ENCODE data around the gene IQSEC1. TPM values are rescaled to one million over a fixed set of nuclear protein-coding genes. Genes with fewer than 3 reads are reported as not detected.

Gene IQSEC1
- total RNA-seq, 2 experiments from 2014 or later: 20.1 to 22.2 TPM

DNA sequence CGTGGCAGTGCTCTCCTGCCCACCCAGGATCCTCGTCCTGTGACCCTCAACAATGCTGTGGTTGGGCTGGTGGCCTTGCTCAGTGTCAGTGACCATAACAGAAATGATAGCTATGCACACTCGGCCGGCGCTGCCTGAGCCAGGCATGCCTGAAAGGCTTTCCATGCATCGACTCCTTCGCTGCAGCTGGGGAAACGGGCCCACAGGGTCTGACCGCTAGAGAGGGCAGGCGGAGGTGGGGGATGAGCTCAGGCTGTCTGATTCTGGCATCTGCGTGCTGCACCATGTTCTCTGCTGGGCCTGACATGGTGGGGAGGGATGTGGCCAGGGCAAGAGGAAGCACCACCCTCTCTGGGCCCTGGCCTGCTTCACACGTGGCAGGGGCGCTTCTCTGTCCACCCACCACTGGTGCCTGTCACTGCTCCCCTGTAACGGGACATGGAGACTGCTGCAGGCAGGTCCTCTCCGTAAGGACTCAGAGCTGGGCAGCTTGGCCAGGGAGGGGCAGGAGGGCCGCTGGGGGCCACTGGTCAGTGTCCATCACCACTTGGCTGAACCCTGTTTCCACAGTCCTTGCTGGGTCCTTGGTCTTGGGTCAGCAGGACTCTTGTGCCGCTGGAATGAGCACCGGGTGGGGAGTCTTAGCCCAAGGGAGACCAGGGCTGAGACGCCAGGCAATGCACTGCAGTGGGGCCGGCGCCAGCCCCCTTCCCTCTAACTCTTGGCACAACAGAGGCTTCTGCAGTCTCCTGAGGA is 167.7 kb downstream of the IQSEC1 start:
- H3K36me3 Mint-ChIP-seq: peaks cover 4% of the 10 kb centered on the region
- no peak overlapping the region for H3K27ac Mint-ChIP-seq

DNA sequence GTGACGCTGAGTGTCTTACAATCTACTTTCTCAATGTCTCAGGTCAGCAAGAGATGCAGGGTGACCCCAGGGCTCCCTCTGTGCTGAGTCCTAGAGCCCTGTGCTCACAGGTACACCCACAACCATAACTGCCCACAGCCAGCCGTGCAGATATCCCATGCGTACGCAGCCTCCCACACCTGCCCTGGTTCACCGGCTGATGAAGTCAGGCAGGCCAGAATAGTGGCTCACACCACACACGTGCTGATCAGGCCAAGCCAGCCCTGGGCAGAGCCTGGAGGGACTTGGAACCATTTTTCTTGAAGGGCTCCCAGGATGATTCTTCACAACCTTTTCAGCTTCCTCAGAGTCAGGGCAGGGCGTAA is 168.3 kb downstream of the IQSEC1 start:
- Mint-ChIP-seq H3K27ac (no peak overlapping the region), H3K9me3 (no peaks in the 10 kb centered on the region), H3K4me1 (no peaks in the 10 kb centered on the region), H3K27me3 (no peaks in the 10 kb centered on the region), H3K36me3 (peaks cover 4% of the 10 kb centered on the region), H3K4me3 (no peak overlapping the region)
- DNase-seq: no peak

More for the DNA sequence above, 167.7 kb downstream of the IQSEC1 start:
- Mint-ChIP-seq H3K9me3 (no peaks in the 10 kb centered on the region), H3K27me3 (no peaks in the 10 kb centered on the region), H3K4me1 (no peaks in the 10 kb centered on the region), H3K4me3 (no peak overlapping the region)
- no peak for DNase-seq

DNA sequence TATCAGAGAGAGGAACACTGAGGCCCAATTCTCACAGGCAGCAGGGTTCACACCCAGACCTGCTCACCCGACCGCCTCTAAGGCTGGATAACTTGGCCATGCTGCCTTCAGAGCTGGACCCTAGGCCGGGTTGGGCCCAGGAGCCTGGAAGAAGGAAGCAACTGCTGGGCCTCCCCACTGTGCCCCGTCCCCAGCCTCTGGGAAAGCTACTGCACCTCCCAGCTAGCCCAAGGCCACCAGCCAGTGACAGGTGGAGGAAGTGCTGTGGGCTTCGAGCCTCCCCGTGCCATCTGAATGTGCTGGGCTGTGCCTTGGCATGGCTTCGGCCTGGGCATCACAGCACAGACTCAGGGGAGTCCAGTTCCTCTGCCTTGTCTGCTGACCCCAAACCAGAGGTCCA is 169.3 kb downstream of the IQSEC1 start:
- no peak overlapping the region for H3K4me3 Mint-ChIP-seq
- H3K27ac Mint-ChIP-seq: no peak overlapping the region
- H3K9me3 Mint-ChIP-seq: no peaks in the 10 kb centered on the region
- no peaks in the 10 kb centered on the region for H3K27me3 Mint-ChIP-seq
- no peaks in the 10 kb centered on the region for H3K4me1 Mint-ChIP-seq
- peaks cover 4% of the 10 kb centered on the region for H3K36me3 Mint-ChIP-seq
- no peak for DNase-seq

- Mint-ChIP-seq H3K9me3 (no peaks in the 10 kb centered on the region), H3K4me1 (no peaks in the 10 kb centered on the region), H3K4me3 (no peak overlapping the region), H3K27ac (no peak overlapping the region), H3K27me3 (no peaks in the 10 kb centered on the region), H3K36me3 (peaks cover 4% of the 10 kb centered on the region)
- DNase-seq: no peak
Observed at GRCh38 chr3:12903000-12903800, 170.0 kb downstream of the IQSEC1 start.

GRCh38 chr3:12902181-12902999 is 170.8 kb downstream of the IQSEC1 start:
- Mint-ChIP-seq H3K27me3 (no peaks in the 10 kb centered on the region), H3K9me3 (no peaks in the 10 kb centered on the region), H3K4me1 (no peaks in the 10 kb centered on the region), H3K36me3 (peaks cover 4% of the 10 kb centered on the region), H3K4me3 (no peak overlapping the region), H3K27ac (peak overlapping the region; percentile 8)
- no peak for DNase-seq

GRCh38 chr3:12901623-12902045 is 171.6 kb downstream of the IQSEC1 start:
- Mint-ChIP-seq H3K27ac (no peak overlapping the region), H3K4me1 (no peaks in the 10 kb centered on the region), H3K27me3 (no peaks in the 10 kb centered on the region), H3K4me3 (no peak overlapping the region), H3K9me3 (no peaks in the 10 kb centered on the region), H3K36me3 (peaks cover 4% of the 10 kb centered on the region)
- DNase-seq: no peak

- H3K9me3 Mint-ChIP-seq: no peaks in the 10 kb centered on the region
- H3K27me3 Mint-ChIP-seq: no peaks in the 10 kb centered on the region
- H3K27ac Mint-ChIP-seq: no peak overlapping the region
- H3K4me3 Mint-ChIP-seq: no peak overlapping the region
- DNase-seq: no peak
- H3K36me3 Mint-ChIP-seq: peaks cover 4% of the 10 kb centered on the region
- H3K4me1 Mint-ChIP-seq: peaks cover 2% of the 10 kb centered on the region
Observed at GRCh38 chr3:12900885-12901411, 172.3 kb downstream of the IQSEC1 start.

GRCh38 chr3:12898965-12899755 is 174.1 kb downstream of the IQSEC1 start:
- H3K27me3 Mint-ChIP-seq: no peaks in the 10 kb centered on the region
- no peaks in the 10 kb centered on the region for H3K9me3 Mint-ChIP-seq
- H3K4me3 Mint-ChIP-seq: no peak overlapping the region
- H3K4me1 Mint-ChIP-seq: peaks cover 2% of the 10 kb centered on the region
- no peak overlapping the region for H3K27ac Mint-ChIP-seq
- H3K36me3 Mint-ChIP-seq: peaks cover 4% of the 10 kb centered on the region
- no peak for DNase-seq

DNA sequence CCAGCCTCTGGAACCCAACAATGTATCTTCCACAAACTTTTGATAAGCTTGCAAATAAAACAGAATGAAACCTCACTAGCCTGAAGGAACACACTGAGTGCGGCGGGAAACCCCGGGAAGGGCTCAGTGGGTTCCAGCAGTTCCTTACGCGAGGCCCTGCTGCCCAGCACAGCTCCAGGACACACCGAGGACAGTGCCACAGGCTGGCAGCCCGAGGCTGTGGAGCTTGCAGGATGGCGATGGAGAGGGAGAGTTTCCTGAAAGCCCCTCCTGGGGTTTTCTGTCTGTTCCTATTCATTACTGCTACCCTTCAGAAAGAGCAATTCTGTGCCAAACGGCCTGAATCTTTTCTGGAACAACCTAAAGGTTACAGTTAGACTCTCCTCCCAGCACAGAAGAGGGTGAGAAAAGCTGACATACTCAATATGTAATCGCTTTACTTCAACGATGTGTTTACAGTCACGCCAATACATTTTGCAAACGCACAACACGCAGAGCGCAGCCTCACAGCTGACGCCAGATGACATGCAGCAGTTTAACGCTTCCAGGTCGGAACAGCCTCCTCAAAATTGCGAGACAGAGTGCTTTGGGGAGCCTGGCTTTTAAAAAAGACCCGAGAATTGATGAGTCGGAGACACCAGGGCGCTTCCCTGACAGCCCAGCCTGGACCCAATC is 174.8 kb downstream of the IQSEC1 start:
- peaks cover 4% of the 10 kb centered on the region for H3K36me3 Mint-ChIP-seq
- no peaks in the 10 kb centered on the region for H3K27me3 Mint-ChIP-seq
- no peaks in the 10 kb centered on the region for H3K9me3 Mint-ChIP-seq
- H3K4me3 Mint-ChIP-seq: no peak overlapping the region
- peaks cover 2% of the 10 kb centered on the region for H3K4me1 Mint-ChIP-seq
- no peak overlapping the region for H3K27ac Mint-ChIP-seq
- DNase-seq: no peak

- Mint-ChIP-seq H3K27me3 (no peaks in the 10 kb centered on the region), H3K27ac (no peak overlapping the region), H3K36me3 (peaks cover 4% of the 10 kb centered on the region), H3K9me3 (no peaks in the 10 kb centered on the region), H3K4me3 (no peak overlapping the region), H3K4me1 (peaks cover 2% of the 10 kb centered on the region)
- no peak for DNase-seq
Observed at GRCh38 chr3:12897381-12898289, 175.6 kb downstream of the IQSEC1 start.

GRCh38 chr3:12896063-12896985 is 176.9 kb downstream of the IQSEC1 start:
- peaks cover 3% of the 10 kb centered on the region for H3K27me3 Mint-ChIP-seq
- H3K27ac Mint-ChIP-seq: no peak overlapping the region
- no peaks in the 10 kb centered on the region for H3K36me3 Mint-ChIP-seq
- DNase-seq: no peak
- peaks cover 7% of the 10 kb centered on the region for H3K4me1 Mint-ChIP-seq
- H3K9me3 Mint-ChIP-seq: no peaks in the 10 kb centered on the region
- no peak overlapping the region for H3K4me3 Mint-ChIP-seq

DNA sequence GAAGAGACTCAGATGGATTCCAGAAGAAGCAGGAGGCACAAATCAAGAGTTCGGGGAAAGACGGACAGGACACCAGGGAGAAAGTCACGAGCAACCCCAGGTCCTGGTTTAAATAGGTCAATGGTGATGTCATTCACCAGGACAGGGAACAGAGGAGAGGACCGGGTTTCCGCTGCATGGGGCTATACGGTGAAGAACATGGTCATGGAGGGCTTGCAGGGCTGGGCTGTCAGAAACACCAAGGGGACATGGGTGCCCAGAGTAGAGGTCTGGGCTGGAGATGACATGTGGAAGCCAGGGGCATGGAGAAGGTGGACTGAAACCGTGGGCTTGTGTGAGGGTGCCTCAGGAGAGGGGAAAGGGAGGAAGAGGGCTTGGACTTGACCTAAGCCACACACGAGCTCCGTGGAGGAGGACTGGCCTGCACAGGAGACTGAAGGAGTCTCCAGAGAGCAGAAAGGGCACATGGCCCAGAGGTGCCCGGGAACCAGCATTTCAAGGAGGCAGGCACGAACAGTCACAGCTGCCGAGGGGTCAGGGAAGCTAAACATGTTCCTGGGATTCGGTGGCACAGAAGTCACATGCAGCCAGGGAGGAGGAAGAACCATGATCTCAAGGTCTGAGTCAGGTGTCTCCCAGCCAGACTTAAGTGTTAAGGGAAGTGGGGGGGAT is 177.7 kb downstream of the IQSEC1 start:
- Mint-ChIP-seq H3K27ac (no peak overlapping the region), H3K27me3 (peaks cover 3% of the 10 kb centered on the region), H3K4me3 (no peak overlapping the region), H3K36me3 (no peaks in the 10 kb centered on the region), H3K4me1 (peaks cover 7% of the 10 kb centered on the region), H3K9me3 (no peaks in the 10 kb centered on the region)
- no peak for DNase-seq

Data from activated naive CD8-positive, alpha-beta T cell treated with anti-CD3 and anti-CD28 coated beads for 36 hours (primary cell).